Measurements from ENCODE around the gene TIMP4.

DNA sequence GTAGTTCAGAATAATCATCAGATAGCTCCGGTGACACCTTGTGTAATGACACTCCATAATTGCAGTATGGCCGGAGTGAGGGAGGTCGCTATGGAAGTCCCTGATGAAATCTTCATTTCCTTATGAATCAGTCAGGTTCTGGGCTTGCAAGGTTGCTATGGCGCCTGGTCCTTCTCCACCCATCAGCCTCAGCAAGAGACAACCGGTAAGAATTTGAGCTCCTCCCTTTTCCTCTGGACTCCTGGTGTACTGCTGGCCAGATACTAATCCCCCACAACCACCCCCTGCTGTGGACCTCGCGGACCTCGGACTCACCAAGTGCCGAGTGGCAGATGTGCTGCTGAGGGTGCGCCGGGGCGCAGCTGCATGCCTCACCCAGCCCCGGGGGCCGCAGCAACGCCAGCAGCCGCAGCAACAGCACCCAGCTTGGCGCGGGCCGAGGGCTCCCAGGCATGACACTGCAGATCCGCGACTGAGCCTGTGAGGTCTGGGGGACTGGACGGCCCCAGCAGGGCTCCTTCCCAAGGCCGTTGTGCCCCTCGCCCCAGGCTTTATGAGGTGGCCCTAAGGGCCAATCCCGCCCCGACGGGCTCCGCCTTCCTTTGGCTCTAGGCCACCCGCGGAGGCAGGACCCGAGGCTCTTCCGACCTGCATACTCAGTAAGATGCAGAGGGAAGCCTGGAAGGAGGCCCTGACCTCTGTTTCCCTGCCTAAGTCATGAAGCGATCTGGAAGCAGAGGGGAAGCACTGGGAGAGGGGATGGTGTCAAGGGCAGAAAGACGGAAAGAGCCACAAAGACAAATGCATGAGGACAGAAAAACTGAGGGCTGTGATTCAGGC lies at the start of gene TIMP4:
- TF ChIP-seq, protein P1, sequence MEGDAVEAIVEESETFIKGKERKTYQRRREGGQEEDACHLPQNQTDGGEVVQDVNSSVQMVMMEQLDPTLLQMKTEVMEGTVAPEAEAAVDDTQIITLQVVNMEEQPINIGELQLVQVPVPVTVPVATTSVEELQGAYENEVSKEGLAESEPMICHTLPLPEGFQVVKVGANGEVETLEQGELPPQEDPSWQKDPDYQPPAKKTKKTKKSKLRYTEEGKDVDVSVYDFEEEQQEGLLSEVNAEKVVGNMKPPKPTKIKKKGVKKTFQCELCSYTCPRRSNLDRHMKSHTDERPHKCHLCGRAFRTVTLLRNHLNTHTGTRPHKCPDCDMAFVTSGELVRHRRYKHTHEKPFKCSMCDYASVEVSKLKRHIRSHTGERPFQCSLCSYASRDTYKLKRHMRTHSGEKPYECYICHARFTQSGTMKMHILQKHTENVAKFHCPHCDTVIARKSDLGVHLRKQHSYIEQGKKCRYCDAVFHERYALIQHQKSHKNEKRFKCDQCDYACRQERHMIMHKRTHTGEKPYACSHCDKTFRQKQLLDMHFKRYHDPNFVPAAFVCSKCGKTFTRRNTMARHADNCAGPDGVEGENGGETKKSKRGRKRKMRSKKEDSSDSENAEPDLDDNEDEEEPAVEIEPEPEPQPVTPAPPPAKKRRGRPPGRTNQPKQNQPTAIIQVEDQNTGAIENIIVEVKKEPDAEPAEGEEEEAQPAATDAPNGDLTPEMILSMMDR (IDR thresholded peaks at IDR 0.05) = no peak
- TF ChIP-seq POLR2AphosphoS5 (IDR thresholded peaks at IDR 0.05; ENCODE audit: insufficient read depth in 1 of 2, low read depth in 1 of 2) = peak in 1 of 2 donors; percentile 43

Data from vagina (tissue), 2 donors.